ENCODE data around the gene NUP85.
"Not testable (repeated sequence)": the region's sequence is repeated elsewhere in the genome, so short reads cannot be mapped to it uniquely, and the experiment has no call there.

NUP85 gene

DNA sequence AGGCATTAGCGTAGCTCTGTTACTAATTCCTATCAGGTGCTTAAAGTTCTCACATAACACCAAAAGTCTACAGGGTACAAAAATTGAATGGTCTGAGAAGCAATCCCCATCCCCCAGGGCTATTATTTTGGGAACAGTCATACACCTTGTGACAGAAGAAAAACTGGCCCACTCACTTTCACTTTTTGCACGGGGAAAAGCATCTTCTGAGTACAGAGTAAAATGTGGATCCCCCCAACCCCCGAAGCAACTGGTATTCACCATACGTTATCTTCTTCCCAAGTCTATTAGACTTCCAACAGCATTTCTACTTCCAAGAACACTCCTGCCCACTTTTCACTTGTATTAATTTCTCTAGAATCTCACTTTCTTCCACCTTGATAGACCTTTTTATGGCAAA is 44.1 kb downstream of the NUP85 start:
- Histone ChIP-seq H2AFZ (ENCODE audit: low read length) (no peak overlapping the region), H3K14ac (ENCODE audit: low read length) (no peak overlapping the region), H4K91ac (ENCODE audit: low read depth, low read length, poor library complexity) (no peak overlapping the region), H3K23ac (ENCODE audit: low read depth, low read length, poor library complexity) (no peak overlapping the region), H2BK120ac (ENCODE audit: low read depth, low read length) (no peak overlapping the region), H3K4me3 (ENCODE audit: low read length in 2 of 2) (no peak overlapping the region), H3K27ac (replicated peaks; ENCODE audit: low read length) (no peak overlapping the region), H3K27me3 (ENCODE audit: control insufficient read depth in 3 of 3, insufficient read depth in 3 of 3, low read depth in 1 of 3, low read length in 3 of 3) (no peaks in the 10 kb centered on the region), H3K4ac (ENCODE audit: low read length) (no peak overlapping the region), H2BK5ac (ENCODE audit: low read length) (no peak overlapping the region), H3K36me3 (replicated peaks in 1 of 2; ENCODE audit: control insufficient read depth in 2 of 2, insufficient read depth in 2 of 2, low read length in 2 of 2) (peaks cover 12 to 22% of the 10 kb centered on the region in 2 donors), H3K4me2 (ENCODE audit: insufficient read depth, low read length, poor library complexity, severe bottlenecking) (no peak overlapping the region), H4K8ac (ENCODE audit: low read depth, low read length) (no peak overlapping the region), H2AK5ac (ENCODE audit: low read depth, low read length) (no peak overlapping the region), H3K9ac (ENCODE audit: low read depth, low read length, poor library complexity) (no peak overlapping the region), H3K9me3 (replicated peaks in 1 of 2; ENCODE audit: control insufficient read depth in 2 of 2, insufficient read depth in 1 of 2, low read depth in 1 of 2, low read length in 2 of 2) (no peaks in the 10 kb centered on the region), H2BK15ac (ENCODE audit: low read length) (no peak overlapping the region), H3K79me1 (ENCODE audit: low read depth, low read length) (peaks cover 8% of the 10 kb centered on the region), H3K18ac (ENCODE audit: low read length) (no peak overlapping the region), H3K4me1 (ENCODE audit: control insufficient read depth in 2 of 2, insufficient read depth in 1 of 2, low read depth in 1 of 2, low read length in 2 of 2) (no peaks in the 10 kb centered on the region), H2BK12ac (ENCODE audit: low read length) (no peak overlapping the region)
- no CpG with 5 or more reads among the region's 4 CpGs for WGBS, 2 donors (ENCODE audit: extremely low coverage in 2 of 2, insufficient read length in 2 of 2, insufficient replicate concordance in 1 of 2)
- no peak for DNase-seq (ENCODE audit: low spot score)

DNA sequence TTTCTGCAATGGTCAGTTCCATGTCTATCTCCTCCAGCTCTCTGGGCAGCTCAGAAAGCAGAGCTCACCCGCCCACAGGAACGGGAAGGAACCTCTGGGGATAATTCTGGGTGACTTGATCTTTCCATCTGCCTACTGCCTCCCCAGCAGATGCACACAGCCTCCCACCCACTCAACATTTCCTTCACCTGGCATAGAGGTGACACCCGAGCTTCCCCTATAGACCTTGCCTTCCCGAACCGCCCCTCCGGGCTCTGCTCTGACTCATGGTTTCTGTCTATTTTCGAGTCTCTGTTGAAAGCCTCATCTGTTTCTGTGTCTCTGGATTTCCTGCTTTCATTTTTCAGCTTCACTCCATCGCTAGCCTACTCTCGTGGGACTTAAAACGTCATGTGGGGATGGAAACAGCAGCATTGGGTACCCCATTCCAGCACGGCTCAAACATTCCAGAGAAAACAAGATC is 44.6 kb downstream of the NUP85 start:
- Histone ChIP-seq H3K18ac (ENCODE audit: low read length) (no peak overlapping the region), H3K27ac (replicated peaks; ENCODE audit: low read length) (no peak overlapping the region), H2BK15ac (ENCODE audit: low read length) (no peak overlapping the region), H2BK5ac (ENCODE audit: low read length) (no peak overlapping the region), H2BK120ac (ENCODE audit: low read depth, low read length) (no peak overlapping the region), H3K14ac (ENCODE audit: low read length) (no peak overlapping the region), H3K9ac (ENCODE audit: low read depth, low read length, poor library complexity) (no peak overlapping the region), H2AFZ (ENCODE audit: low read length) (no peak overlapping the region), H3K9me3 (replicated peaks in 1 of 2; ENCODE audit: control insufficient read depth in 2 of 2, insufficient read depth in 1 of 2, low read depth in 1 of 2, low read length in 2 of 2) (no peaks in the 10 kb centered on the region), H2AK5ac (ENCODE audit: low read depth, low read length) (no peak overlapping the region), H3K36me3 (replicated peaks in 1 of 2; ENCODE audit: control insufficient read depth in 2 of 2, insufficient read depth in 2 of 2, low read length in 2 of 2) (peaks cover 11 to 17% of the 10 kb centered on the region in 2 donors), H2BK12ac (ENCODE audit: low read length) (no peak overlapping the region), H3K79me1 (ENCODE audit: low read depth, low read length) (peaks cover 8% of the 10 kb centered on the region), H3K4me3 (ENCODE audit: low read length in 2 of 2) (no peak overlapping the region), H3K4me2 (ENCODE audit: insufficient read depth, low read length, poor library complexity, severe bottlenecking) (no peak overlapping the region), H3K27me3 (ENCODE audit: control insufficient read depth in 3 of 3, insufficient read depth in 3 of 3, low read depth in 1 of 3, low read length in 3 of 3) (no peaks in the 10 kb centered on the region), H3K4ac (ENCODE audit: low read length) (no peak overlapping the region), H3K4me1 (ENCODE audit: control insufficient read depth in 2 of 2, insufficient read depth in 1 of 2, low read depth in 1 of 2, low read length in 2 of 2) (no peaks in the 10 kb centered on the region), H3K23ac (ENCODE audit: low read depth, low read length, poor library complexity) (no peak overlapping the region), H4K8ac (ENCODE audit: low read depth, low read length) (no peak overlapping the region), H4K91ac (ENCODE audit: low read depth, low read length, poor library complexity) (no peak overlapping the region)
- no peak for DNase-seq (ENCODE audit: low spot score)
- no CpG with 5 or more reads among the region's 11 CpGs for WGBS, 2 donors (ENCODE audit: extremely low coverage in 2 of 2, insufficient read length in 2 of 2, insufficient replicate concordance in 1 of 2)

- Histone ChIP-seq H3K27ac (replicated peaks; ENCODE audit: low read length) (no peak overlapping the region), H3K4me2 (ENCODE audit: insufficient read depth, low read length, poor library complexity, severe bottlenecking) (no peak overlapping the region), H3K9me3 (replicated peaks in 1 of 2; ENCODE audit: control insufficient read depth in 2 of 2, insufficient read depth in 1 of 2, low read depth in 1 of 2, low read length in 2 of 2) (no peaks in the 10 kb centered on the region), H3K36me3 (replicated peaks in 1 of 2; ENCODE audit: control insufficient read depth in 2 of 2, insufficient read depth in 2 of 2, low read length in 2 of 2) (no peaks in the 10 kb centered on the region), H3K9ac (ENCODE audit: low read depth, low read length, poor library complexity) (no peak overlapping the region), H2BK5ac (ENCODE audit: low read length) (no peak overlapping the region), H3K4me1 (ENCODE audit: control insufficient read depth in 2 of 2, insufficient read depth in 1 of 2, low read depth in 1 of 2, low read length in 2 of 2) (no peaks in the 10 kb centered on the region), H3K79me1 (ENCODE audit: low read depth, low read length) (peaks cover 2% of the 10 kb centered on the region), H2AK5ac (ENCODE audit: low read depth, low read length) (no peak overlapping the region), H3K23ac (ENCODE audit: low read depth, low read length, poor library complexity) (no peak overlapping the region), H2BK120ac (ENCODE audit: low read depth, low read length) (no peak overlapping the region), H2BK15ac (ENCODE audit: low read length) (no peak overlapping the region), H3K4ac (ENCODE audit: low read length) (no peak overlapping the region), H3K18ac (ENCODE audit: low read length) (no peak overlapping the region), H3K4me3 (ENCODE audit: low read length in 2 of 2) (no peak overlapping the region), H3K27me3 (ENCODE audit: control insufficient read depth in 3 of 3, insufficient read depth in 3 of 3, low read depth in 1 of 3, low read length in 3 of 3) (no peaks in the 10 kb centered on the region), H4K91ac (ENCODE audit: low read depth, low read length, poor library complexity) (no peak overlapping the region), H4K8ac (ENCODE audit: low read depth, low read length) (no peak overlapping the region), H3K14ac (ENCODE audit: low read length) (no peak overlapping the region), H2AFZ (ENCODE audit: low read length) (no peak overlapping the region), H2BK12ac (ENCODE audit: low read length) (no peak overlapping the region)
- no peak for DNase-seq (ENCODE audit: low spot score)
- WGBS, 2 donors (ENCODE audit: extremely low coverage in 2 of 2, insufficient read length in 2 of 2, insufficient replicate concordance in 1 of 2) = no CpG with 5 or more reads among the region's 8 CpGs
Measured at GRCh38 chr17:75252039-75252816, 46.7 kb downstream of the NUP85 start.

GRCh38 chr17:75255954-75256698 is 50.6 kb downstream of the NUP85 start:
- H3K79me1 ChIP-seq (ENCODE audit: low read depth, low read length) = peaks cover 13% of the 10 kb centered on the region
- not testable (repeated sequence) for H3K14ac ChIP-seq (ENCODE audit: low read length); H3K9me3 ChIP-seq (replicated peaks in 1 of 2; ENCODE audit: control insufficient read depth in 2 of 2, insufficient read depth in 1 of 2, low read depth in 1 of 2, low read length in 2 of 2); H4K8ac ChIP-seq (ENCODE audit: low read depth, low read length); H2BK12ac ChIP-seq (ENCODE audit: low read length); H3K23ac ChIP-seq (ENCODE audit: low read depth, low read length, poor library complexity); H2BK120ac ChIP-seq (ENCODE audit: low read depth, low read length); H3K4me2 ChIP-seq (ENCODE audit: insufficient read depth, low read length, poor library complexity, severe bottlenecking); H4K91ac ChIP-seq (ENCODE audit: low read depth, low read length, poor library complexity); H3K27me3 ChIP-seq (ENCODE audit: control insufficient read depth in 3 of 3, insufficient read depth in 3 of 3, low read depth in 1 of 3, low read length in 3 of 3); H3K4ac ChIP-seq (ENCODE audit: low read length); H3K18ac ChIP-seq (ENCODE audit: low read length); H3K9ac ChIP-seq (ENCODE audit: low read depth, low read length, poor library complexity); H2BK5ac ChIP-seq (ENCODE audit: low read length); H3K4me1 ChIP-seq (ENCODE audit: control insufficient read depth in 2 of 2, insufficient read depth in 1 of 2, low read depth in 1 of 2, low read length in 2 of 2); H2AFZ ChIP-seq (ENCODE audit: low read length); DNase-seq (ENCODE audit: low spot score); H3K36me3 ChIP-seq (replicated peaks in 1 of 2; ENCODE audit: control insufficient read depth in 2 of 2, insufficient read depth in 2 of 2, low read length in 2 of 2); H2AK5ac ChIP-seq (ENCODE audit: low read depth, low read length); H3K27ac ChIP-seq (replicated peaks; ENCODE audit: low read length); H2BK15ac ChIP-seq (ENCODE audit: low read length); H3K4me3 ChIP-seq (ENCODE audit: low read length in 2 of 2)
- no CpG with 5 or more reads among the region's 11 CpGs for WGBS, 2 donors (ENCODE audit: extremely low coverage in 2 of 2, insufficient read length in 2 of 2, insufficient replicate concordance in 1 of 2)

All from neuronal stem cell (in vitro differentiated cells).